NCI-H1436 treated with DMSO at 0.1 percent for 48 hours (cell line): ENCODE data around the gene MMP28.

ENCODE experiments used
- DNase-seq: peaks from one replicate; lab custom pipeline; 2025; lab: John Stamatoyannopoulos, UW

Gene MMP28

DNA sequence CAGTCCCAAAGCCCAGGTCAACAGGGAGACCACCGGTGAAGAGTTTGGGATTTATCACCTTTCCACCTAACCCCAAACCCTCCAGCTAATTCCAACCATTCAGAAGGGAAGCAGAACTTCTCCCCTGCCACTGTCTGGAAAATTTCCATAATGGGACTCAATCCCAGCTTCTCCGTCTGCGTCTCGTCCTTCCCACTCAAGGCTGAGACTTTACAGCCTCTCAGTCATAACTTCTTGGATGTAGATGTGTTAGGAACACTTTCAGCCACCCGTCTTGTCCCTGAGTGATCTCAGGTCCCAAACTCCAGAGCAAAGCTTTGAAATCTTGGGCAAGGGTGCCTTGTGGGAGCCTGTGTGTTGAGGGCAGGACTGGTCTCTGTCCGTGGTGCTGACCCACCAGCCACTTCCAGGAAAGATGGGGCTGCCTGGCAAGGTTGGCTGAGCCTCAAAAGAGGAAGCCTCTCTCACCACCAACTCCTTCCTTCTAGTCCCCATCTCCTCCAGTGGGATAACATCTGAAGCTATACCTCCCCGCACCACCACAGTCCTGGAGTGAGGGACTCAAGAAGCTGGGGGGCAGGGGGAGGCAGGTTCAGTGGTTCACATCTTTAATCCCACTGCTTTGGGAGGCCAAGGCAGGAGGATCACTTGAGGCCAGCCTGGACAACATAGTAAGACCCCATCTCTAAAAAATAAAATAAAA, 51.7 kb downstream of the MMP28 start:
- no peak for DNase-seq

DNA sequence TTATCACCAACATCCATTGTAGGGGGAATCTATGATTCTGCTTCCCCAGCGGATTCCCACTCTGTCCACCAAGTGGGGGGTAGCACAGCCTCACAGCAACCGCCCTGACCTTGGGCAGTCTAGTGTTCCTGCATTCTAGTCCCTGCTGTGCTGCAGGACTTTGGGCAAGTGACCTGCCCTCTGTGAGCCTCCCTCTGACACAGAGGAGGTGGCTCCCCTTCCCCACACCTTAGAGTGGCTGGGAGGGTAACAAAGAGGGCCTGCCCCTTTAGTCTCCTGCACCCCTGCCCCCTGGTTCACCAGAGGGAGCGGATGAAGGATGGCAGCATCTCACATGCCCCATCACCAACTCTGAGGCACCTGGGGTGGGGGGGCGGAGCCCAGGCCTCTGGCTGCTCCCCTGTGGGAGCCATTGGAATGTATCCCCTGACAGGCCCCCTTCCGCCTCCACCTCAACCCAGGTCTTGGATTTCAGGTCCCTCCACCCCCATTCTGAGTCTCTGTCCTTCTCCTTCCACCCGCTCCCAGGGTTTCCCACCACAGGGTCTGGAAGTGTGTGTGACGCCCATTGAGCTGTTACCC, 52.5 kb downstream of the MMP28 start:
- DNase-seq = no peak

DNA sequence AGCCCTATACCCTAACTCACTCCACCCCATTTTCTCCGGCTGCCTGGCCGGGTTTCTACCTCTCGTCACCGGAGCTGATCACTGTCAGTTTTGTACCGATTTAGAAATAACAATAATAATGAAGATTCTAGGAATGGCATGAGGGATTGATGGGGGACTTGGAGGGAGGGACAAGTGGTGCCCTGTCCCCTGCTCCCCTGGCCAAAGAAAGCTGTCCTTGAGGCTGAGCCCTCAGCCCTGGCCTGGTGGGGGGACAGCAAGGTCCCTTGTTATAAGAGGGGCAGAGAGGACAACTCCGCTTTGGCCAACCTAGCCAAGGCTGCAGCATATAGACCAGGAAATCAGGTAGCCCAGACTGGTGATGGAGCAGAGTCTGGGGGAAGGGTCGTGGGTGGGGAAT, 52.9 kb downstream of the MMP28 start:
- no peak for DNase-seq

DNA sequence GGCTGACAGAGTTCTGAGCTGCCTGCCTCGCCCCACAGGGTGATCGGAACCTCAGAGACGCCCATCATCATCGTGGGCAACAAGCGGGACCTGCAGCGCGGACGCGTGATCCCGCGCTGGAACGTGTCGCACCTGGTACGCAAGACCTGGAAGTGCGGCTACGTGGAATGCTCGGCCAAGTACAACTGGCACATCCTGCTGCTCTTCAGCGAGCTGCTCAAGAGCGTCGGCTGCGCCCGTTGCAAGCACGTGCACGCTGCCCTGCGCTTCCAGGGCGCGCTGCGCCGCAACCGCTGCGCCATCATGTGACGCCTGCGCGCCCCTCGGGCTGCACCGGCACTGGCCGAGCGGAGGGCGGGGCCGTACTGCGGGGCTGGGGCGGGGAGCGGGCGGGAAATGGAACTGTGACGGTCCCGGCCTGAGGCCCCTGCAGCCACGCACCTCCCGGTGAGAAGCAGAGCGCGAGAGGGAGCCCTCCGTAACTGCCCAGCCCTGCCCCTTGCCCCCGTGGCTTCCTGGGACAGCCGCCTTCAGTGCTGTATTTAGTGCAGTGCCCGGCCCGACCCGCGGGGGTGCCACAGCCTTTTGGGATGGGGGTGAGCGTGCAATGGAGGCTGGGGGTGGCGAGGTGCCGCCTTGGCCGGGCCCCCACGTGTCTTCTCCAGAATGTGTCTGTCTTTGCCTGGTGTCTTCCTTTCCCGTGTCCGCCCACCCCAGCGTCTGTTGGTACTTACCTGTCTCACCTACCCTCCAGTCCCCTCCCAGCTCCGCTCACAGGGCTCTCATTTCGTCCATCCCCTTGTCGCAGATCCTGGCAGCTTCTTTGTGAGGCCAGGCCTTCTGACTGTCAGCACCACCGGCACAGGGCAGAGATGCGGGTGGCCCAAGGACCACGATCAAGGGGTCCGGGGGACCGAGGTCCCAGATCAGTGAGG, 54.2 kb downstream of the MMP28 start:
- no peak for DNase-seq

DNA sequence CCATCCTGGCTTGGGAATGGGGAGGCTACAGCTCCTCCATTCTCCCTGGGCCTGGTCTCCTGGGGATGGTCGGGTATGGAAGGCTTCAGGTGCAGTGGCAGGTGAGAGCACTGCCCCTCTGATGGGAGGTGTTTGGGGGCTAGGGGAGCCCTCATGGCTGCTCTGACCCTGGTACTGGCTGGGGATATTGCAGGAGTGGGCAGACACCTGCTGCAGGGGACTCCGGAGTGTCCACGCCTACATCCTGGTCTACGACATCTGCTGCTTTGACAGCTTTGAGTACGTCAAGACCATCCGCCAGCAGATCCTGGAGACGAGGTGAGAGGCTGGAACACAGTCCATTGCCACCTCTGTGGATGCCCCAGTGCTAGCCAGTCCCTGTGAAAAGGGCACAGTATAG, 55.2 kb downstream of the MMP28 start:
- no peak for DNase-seq

DNA sequence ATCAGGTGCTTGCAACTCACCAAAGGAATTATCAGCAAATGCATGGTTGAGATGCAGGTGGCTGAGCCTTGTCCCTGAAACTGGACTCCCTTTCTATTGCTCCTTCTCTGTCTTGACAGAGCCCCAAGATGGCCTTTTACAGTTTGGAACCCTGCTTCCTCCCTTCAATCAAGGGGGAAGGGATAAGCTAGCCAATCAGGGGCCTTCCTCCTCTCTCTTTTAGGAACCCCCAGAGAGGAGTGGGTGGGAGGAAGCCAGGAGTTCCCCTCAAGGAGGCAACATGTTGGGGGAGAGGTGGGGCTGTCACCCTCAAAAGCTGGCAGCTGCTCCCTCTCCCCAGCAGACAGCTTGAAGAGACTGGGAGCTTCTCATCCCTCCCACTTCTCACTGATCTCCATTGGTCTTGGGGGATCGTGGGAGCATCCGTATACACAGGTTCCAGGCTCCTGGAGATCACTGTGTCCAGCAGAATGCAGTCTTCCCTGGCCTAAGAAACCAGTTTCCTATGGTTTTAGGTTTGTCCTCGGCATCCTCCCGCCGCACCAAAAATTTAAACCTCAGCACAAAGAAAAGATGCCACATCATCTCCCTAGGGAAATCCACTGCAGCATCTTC, 56.8 kb downstream of the MMP28 start:
- no peak for DNase-seq

DNA sequence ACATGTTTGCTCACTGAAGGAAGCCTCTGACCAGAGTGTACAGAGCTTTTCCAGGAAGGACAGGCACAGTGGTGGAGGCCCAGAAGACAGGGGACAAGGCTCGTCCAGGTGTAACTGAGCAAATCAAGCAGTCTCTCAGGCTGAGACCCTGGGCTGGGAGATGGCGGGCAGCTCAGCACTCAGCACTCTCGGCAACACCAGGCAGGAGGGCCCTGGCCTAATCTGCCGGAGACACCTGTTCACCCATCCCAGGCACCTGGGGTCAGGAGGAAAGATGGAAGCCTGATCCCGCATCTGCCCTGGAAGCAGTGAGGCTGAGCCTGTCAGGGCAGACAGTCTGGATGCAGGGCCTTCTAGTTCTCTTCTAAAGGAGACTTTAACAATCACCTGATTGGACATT, 59.2 kb downstream of the MMP28 start:
- no peak for DNase-seq

DNA sequence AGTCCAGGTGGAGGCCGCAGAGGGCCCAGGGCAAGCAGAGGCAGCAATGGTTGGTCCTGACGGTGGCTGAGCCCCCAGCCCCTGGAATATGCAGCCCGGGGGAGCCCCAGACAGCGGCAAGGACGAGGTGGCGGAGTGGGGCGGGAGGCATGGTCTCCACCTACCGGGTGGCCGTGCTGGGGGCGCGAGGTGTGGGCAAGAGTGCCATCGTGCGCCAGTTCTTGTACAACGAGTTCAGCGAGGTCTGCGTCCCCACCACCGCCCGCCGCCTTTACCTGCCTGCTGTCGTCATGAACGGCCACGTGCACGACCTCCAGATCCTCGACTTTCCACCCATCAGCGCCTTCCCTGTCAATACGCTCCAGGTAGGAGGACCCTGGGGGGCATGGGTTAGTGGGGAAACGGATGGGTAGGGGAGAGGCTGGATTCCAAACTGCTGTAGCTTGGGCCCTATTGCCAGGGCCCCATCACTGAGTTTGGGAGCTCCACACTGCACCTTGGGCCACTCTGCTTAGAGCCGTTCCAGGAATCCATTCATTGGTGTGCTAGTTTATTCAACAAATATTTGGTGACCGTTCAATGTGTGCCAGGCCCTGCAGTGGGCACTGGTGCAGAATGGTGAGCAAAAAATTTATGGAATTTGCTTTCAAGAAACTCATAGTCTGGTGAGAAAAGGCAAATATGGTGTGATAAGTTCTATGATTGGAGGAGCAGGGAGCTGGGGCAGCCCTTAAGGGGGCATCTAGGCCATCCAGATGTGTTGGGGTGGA, 60.2 kb downstream of the MMP28 start:
- DNase-seq = no peak

DNA sequence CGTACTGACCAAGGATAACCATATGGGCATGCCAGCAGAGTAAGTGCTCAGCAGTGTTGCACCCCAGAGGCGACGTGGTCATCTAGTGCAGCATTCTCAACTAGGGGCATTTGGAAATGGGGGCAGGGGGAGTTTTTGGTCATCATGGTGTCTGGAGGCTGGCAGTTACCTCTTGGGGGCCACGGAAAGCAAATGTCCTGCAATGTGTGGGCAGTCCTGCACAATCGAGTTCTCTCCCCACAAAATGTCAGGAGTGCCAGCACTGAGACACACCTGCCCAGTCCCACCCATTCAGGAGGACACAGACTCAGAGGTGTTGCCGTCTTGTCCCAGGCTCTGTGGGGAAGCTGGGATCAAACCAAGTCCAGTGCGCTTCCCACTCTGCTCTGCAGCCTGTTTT, 61.0 kb downstream of the MMP28 start:
- no peak for DNase-seq

DNA sequence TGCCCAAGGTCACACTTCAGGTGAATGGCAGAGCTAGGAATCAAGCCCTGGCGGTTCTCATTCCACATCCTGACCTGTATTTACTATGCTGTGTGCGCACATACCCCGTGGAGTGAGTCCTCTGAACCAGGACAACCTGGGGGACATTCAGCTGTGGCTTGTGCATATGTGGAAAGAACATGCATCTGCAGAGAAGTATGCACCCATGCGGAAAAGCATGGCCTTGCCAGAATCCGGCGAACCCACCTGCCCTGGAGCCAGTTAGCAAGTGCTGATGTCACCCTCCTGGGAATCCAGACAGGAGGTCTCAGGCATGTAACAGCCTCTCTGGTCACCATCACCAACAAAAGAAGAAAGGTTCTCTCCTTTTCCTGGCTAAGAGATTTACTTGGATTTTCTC, 62.1 kb downstream of the MMP28 start:
- no peak for DNase-seq

DNA sequence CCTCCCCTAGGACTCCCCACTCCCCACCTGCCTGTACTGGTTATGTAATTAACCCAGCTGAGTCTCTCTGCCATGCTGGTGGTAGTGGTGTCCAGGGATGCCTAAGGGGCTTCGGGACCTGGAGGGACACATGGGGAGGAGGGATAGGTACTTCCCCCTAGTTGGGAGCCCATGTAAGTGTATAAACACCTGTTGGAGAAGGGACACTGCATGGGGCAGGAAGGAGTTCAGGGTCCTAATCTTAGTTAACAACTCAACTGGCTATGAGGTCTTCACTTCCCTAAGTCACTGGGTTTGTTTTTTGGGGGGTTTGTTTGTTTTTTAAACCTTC, 62.7 kb downstream of the MMP28 start:
- DNase-seq = no peak

DNA sequence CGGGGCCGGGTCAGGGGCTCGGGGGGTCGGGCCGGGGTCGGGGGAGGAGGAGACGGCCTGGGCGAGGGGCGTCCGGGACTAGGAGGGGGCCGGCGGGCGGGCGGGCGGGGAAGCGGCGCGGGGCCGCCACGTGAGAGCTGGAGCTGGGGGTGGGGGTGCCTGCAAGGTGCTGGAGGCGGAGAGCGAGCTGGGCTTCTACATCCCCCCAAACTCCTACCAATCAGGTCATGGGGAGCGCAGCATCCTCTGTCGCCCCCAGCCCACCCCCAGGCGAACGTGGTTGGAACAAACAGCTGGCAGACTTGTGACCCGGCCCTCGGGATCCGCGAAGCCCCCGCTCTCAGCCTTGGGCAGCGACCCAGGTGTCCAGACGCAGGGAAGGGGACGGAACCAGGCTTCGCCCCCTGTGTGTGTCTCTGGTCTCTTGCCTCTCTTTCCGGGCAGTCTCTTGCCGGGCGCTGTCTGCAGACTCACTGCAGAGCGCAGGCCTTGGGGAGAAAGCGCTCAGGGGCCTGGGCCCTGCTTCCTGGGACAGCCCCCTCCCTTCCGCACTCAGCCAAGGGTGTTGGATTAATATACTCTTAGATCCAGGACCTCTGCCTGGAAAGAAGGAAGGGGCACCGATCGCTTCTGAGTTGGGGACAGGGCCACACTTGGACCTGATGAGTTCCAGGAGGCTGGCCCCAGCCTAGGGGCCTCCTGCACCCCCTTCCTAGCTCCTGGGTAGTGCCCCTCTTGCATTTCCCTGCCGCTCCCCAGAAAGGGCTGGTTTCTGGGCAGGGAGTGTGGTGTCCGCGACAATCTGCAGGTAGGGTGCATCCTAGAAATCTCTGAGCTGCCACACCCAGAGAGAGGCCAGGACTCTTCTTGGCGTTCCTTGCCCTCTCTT, 63.3 kb downstream of the MMP28 start:
- no peak for DNase-seq

DNA sequence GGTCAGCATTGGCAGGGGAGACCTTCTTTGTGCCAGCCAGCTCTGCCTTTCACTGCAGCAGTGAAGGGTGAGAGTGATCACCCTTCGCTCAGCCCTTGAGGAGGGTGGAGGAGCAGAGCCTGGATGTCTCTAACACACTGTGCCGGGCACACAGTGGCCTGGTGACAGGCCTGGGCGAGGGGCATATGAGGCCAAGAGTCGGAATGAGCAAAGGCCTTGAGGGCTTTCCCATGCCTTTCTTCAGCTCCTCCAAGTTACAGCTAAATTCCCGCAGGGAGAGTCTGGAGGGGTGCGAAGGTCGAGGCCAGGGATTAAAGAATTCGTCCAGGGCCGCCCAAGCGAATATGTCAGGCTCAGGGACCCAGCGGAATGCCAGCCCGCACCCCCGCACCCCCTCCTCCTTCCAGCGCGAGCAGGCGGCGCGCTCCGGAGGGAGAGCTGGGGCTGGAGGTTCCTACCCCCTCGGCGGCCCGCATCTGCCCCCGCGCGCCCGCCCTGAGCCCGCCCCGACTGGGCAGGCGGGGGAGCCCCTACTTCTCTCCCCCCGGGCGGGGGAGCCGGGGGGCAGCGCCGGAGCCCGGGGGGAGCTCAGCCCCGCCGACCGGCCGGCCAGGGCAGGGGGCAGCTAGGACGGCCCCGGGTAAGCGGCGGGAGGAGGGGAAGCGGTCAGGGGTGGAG, 64.1 kb downstream of the MMP28 start, which contains the start of gene RASL10B:
Gene RASL10B (plus strand): TSS at position 401 of the 678 bp plus-strand sequence. CDS start 3,546 bp downstream, outside the sequence.
- DNase-seq = no peak

DNA sequence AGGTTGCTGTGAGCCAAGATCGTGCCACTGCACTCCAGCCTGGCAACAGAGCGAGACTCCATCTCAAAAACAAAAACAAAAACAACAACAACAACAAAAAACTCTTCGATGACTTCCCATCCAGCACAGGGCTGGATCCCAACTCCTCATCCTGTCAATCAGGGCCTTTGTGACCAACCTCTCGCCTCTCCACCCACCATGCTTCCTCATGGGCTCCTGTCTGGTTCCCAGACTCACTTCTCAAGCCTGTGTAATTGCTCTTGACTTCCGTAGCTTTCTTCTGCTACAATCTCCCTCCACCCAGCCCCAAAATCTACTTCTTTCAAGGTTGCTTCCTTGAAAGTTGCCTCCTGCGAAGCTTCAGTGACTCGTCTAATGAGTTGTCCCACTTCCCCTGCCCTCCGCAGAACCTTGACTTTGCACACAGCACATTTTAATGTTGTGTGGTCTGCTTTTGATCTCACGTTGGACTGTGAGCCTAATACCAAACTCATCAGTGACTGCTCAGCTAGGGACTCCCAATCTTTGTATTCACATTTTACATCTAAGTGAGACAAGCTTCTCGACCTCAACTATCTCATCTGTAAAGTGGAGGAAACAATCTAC, 64.9 kb downstream of the MMP28 start:
- no peak for DNase-seq

DNA sequence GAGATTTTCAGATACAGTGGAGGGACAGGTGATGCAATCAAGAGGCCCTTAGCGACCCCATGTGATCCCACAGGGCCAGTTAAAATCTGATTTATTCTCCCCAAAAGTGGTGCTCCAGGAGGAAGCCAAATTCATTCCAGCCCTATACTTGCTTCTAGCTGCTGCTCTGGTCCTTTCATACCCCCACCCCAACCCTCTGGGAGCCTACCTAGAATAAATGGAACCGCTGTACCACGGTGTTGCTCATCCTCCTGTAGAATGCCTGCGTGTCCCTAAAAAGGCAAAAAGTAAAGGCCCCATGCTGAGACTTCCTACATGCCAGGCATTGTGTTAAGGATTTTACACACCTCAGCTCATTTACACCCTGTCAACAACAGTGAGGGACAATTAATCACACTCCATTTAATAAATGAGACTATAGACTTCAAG, 66.0 kb downstream of the MMP28 start:
- DNase-seq = no peak

DNA sequence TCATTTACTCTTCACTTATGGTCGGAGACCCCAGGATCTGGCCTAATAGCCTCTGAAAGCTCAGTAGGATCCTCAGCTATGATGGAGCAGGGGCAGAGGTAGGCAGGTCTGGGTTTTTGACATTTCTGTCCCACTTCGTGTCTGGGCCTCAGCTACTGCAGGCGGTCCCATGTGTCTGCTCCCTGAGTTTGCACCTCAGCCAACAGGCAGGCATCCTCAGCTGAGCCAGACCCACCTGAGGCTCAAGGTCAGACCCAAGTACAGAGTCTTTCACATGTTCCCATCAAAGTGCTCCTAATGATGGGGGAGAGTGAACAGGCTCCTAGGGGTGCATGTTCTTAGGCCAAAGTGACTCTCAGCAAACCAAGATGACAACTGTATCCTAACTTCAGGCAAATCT, 66.9 kb downstream of the MMP28 start:
- DNase-seq = no peak

DNA sequence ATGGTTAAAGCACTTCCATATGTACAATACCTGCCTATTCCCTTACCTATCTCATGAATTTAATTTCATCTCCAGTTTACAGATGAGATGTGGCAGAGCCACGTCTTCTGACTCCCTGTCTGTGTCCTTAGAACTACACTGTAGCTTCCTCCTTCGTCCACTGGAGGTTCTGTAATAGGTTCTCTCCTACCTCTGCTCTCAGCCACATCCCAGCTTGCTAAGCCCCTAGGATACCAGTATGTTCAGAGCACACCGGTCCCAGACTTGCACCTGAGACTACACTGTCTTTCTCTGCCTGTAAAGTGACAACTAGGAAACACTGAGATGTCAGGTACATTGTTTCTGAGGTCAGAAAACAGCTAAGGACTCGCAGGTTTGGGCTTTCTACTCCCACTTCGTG, 67.8 kb downstream of the MMP28 start:
- DNase-seq = no peak

DNA sequence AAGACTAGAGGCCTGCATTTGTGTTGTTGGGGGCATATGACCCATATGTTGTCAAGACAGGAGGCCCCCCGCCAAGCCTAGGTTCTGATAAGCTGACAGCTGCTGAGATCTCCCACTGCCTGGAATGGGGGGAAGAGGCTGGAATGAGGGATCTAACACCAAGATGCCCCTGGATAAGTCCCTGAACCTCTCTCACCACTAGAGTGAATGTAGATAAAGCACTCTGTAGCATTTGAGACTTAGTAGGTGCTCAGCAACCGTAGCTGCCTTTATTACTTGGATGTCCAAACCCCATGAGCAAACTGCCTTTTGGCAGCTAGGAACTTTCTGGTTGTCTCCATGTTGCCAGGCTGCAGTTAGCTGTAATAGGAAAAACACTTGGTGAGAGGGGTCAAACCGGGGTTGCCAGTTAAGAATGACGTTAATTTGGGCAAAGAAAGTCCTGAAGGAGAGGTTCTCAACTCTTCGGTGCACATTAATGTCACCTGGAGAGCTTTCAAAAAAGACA, 68.4 kb downstream of the MMP28 start:
- no peak for DNase-seq

DNA sequence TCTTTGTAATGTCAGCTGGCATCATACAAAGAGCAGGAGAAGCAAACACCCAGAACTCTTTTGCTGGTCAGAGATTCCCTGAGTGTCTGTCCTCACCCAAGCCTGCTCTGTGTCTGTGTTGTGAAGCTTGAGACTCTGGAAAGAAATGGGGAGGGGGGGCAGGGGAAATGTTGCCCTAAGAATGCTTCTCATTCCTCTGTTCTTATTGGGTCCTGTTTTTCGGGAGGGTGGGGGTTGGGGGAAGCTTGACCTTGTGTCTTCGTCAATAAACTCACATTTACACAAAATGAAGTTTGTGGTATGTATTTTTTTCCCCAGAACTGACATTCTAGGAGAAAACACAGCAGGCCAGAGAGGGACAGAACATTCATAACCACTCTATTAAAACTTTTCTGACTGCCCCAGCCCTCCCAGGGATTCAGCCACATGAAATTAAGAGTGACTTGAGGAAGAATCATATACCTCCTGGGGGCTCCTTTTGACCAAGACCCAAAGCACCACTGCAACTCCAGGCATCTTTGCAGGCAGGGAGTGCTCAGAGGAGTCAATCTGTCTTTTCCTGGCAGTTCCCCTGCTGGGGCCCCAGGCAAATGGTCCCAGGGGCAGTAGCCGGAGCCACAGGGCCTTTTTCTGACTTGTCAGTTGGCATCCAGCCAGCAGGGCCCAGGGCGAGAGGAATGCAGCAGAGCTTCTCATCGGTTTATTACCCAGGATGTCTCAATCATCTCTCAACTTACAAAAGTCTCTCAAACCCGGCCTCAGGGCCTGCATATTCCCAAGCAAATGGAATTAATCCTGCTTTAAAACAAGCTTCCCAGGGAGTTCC, 69.1 kb downstream of the MMP28 start:
- DNase-seq = no peak
